Measurements from ENCODE around the gene GRM8. TPM values are rescaled to one million over a fixed set of nuclear protein-coding genes. Genes with fewer than 3 reads are reported as not detected.
"Not testable (repeated sequence)": the region's sequence is repeated elsewhere in the genome, so short reads cannot be mapped to it uniquely, and the experiment has no call there.

The GRM8 gene
- polyA plus RNA-seq, 2 of the 4 experiments (the other 2 are of a cell fraction) = 0.06 TPM; not detected in 1

DNA sequence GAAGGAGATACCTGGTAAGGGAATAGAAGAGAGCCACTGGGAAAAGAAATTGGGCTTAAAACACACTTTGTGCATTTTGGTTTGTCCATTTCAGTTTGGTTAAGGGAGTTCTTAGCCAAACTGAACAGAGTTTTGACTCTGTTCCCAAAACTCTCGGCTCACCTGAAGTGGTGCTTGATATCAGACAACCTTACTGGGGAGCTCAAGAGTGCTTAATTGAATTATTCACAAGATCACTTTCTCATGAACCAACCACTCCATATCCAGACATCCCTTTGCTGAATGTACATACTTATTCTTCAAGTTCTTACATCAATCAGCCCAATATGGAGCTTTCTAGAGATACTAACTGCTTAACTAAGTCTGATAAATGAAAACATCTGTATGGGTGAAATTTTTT lies 413.1 kb downstream of the GRM8 start:
- ATAC-seq (no peak), DNase-seq (ENCODE audit: low read depth in 1 of 2, low spot score in 1 of 2) (no peak), FAIRE-seq (no peak)
- TF ChIP-seq CEBPB (IDR thresholded peaks at IDR 0.05) = no peak
- no peak for TF ChIP-seq PHF8 (IDR thresholded peaks at IDR 0.05; ENCODE audit: borderline replicate concordance, low read depth)
- no peak for TF ChIP-seq SMC3 (IDR thresholded peaks at IDR 0.05)
- TF ChIP-seq RAD21 (conservative IDR thresholded peaks at IDR 0.05 in 1 of 2, IDR thresholded peaks at IDR 0.05 in 1 of 2) = no peak
- TF ChIP-seq FOSB (CRISPR knock-in tag; IDR thresholded peaks at IDR 0.05) = no peak
- TF ChIP-seq, protein P1, sequence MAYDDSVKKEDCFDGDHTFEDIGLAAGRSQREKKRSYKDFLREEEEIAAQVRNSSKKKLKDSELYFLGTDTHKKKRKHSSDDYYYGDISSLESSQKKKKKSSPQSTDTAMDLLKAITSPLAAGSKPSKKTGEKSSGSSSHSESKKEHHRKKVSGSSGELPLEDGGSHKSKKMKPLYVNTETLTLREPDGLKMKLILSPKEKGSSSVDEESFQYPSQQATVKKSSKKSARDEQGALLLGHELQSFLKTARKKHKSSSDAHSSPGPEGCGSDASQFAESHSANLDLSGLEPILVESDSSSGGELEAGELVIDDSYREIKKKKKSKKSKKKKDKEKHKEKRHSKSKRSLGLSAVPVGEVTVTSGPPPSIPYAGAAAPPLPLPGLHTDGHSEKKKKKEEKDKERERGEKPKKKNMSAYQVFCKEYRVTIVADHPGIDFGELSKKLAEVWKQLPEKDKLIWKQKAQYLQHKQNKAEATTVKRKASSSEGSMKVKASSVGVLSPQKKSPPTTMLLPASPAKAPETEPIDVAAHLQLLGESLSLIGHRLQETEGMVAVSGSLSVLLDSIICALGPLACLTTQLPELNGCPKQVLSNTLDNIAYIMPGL (CRISPR knock-in tag; IDR thresholded peaks at IDR 0.05; ENCODE audit: borderline replicate concordance) = no peak
- no peak for TF ChIP-seq CHD4 (IDR thresholded peaks at IDR 0.05; ENCODE audit: borderline replicate concordance)
- no peak for TF ChIP-seq HOXB13 (CRISPR knock-in tag; IDR thresholded peaks at IDR 0.05; ENCODE audit: low read depth)
- TF ChIP-seq, protein P2, sequence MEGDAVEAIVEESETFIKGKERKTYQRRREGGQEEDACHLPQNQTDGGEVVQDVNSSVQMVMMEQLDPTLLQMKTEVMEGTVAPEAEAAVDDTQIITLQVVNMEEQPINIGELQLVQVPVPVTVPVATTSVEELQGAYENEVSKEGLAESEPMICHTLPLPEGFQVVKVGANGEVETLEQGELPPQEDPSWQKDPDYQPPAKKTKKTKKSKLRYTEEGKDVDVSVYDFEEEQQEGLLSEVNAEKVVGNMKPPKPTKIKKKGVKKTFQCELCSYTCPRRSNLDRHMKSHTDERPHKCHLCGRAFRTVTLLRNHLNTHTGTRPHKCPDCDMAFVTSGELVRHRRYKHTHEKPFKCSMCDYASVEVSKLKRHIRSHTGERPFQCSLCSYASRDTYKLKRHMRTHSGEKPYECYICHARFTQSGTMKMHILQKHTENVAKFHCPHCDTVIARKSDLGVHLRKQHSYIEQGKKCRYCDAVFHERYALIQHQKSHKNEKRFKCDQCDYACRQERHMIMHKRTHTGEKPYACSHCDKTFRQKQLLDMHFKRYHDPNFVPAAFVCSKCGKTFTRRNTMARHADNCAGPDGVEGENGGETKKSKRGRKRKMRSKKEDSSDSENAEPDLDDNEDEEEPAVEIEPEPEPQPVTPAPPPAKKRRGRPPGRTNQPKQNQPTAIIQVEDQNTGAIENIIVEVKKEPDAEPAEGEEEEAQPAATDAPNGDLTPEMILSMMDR (IDR thresholded peaks at IDR 0.05) = no peak
- TF ChIP-seq, protein P3, sequence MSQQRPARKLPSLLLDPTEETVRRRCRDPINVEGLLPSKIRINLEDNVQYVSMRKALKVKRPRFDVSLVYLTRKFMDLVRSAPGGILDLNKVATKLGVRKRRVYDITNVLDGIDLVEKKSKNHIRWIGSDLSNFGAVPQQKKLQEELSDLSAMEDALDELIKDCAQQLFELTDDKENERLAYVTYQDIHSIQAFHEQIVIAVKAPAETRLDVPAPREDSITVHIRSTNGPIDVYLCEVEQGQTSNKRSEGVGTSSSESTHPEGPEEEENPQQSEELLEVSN (IDR thresholded peaks at IDR 0.05; ENCODE audit: borderline replicate concordance, low read depth) = no peak
- TF ChIP-seq NR3C1 (IDR thresholded peaks at IDR 0.05) = no peak
- TF ChIP-seq GATA3 (IDR thresholded peaks at IDR 0.05; ENCODE audit: borderline replicate concordance) = no peak
- no peak for TF ChIP-seq HDAC2 (IDR thresholded peaks at IDR 0.05)
- TF ChIP-seq KDM5A (IDR thresholded peaks at IDR 0.05) = no peak
- no peak for TF ChIP-seq HEYL (CRISPR knock-in tag; IDR thresholded peaks at IDR 0.05)
- no peak for TF ChIP-seq RARB (CRISPR knock-in tag; IDR thresholded peaks at IDR 0.05)
- no peak for TF ChIP-seq JUNB (IDR thresholded peaks at IDR 0.05)
- TF ChIP-seq FOXS1 (CRISPR knock-in tag; IDR thresholded peaks at IDR 0.05) = no peak
- no peak for TF ChIP-seq MAFK (IDR thresholded peaks at IDR 0.05; ENCODE audit: partially characterized antibody)
- no peak for TF ChIP-seq CBX8 (IDR thresholded peaks at IDR 0.05)
- H3K4me1 ChIP-seq = no peaks in the 10 kb centered on the region
- H3K27ac ChIP-seq = no peak overlapping the region
- H3K9me3 ChIP-seq = no peaks in the 10 kb centered on the region
- POLR2A ChIA-PET = no interaction called here
- 0% methylated on average over 1 of the region's 1 CpG for WGBS (ENCODE audit: missing lambda C conversion rate)
- CTCF ChIA-PET = interaction anchor here (1.3 kb wide), 1 partner anchor 36 kb away, joined by 3 read pairs; no protein-coding TSS in a partner anchor
- no peak overlapping the region for H3K4me3 ChIP-seq
- no peak overlapping the region for H3K4me2 ChIP-seq

DNA sequence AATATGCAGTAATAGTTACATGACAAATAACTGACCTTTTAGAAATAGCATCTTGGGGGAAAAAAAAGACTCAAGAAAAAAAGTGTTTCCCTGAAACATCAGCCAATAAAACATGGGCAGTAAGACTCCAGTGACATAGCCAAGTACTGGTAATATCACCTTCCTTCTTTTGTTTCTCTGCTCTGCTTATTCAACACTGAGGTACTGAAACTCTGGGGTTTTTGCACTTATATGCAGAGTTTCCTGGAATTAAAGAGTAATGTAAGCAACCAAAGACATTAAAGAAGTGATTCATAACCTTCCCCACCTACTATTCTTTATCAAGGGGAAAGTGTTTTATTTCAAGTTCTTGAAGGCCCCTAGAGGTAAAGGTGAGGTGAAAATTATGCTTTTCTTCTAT lies 414.5 kb downstream of the GRM8 start:
- no peaks in the 10 kb centered on the region for H3K4me1 ChIP-seq
- FAIRE-seq (no peak), ATAC-seq (no peak), DNase-seq (ENCODE audit: low read depth in 1 of 2, low spot score in 1 of 2) (no peak)
- no peak overlapping the region for H3K4me3 ChIP-seq
- H3K9me3 ChIP-seq = no peaks in the 10 kb centered on the region
- no peak overlapping the region for H3K27ac ChIP-seq
- ChIA-PET POLR2A (no interaction called here), CTCF (no interaction called here)
- no peak overlapping the region for H3K4me2 ChIP-seq
- no peak for TF ChIP-seq NR3C1 (IDR thresholded peaks at IDR 0.05)
- no peak for TF ChIP-seq POLR2A (IDR thresholded peaks at IDR 0.05; ENCODE audit: low read length)
- no peak for TF ChIP-seq RARB (CRISPR knock-in tag; IDR thresholded peaks at IDR 0.05)
- no peak for TF ChIP-seq NPAS2 (CRISPR knock-in tag; IDR thresholded peaks at IDR 0.05; ENCODE audit: borderline replicate concordance)
- no peak for TF ChIP-seq CHD4 (IDR thresholded peaks at IDR 0.05; ENCODE audit: borderline replicate concordance)
- TF ChIP-seq HEYL (CRISPR knock-in tag; IDR thresholded peaks at IDR 0.05) = no peak

DNA sequence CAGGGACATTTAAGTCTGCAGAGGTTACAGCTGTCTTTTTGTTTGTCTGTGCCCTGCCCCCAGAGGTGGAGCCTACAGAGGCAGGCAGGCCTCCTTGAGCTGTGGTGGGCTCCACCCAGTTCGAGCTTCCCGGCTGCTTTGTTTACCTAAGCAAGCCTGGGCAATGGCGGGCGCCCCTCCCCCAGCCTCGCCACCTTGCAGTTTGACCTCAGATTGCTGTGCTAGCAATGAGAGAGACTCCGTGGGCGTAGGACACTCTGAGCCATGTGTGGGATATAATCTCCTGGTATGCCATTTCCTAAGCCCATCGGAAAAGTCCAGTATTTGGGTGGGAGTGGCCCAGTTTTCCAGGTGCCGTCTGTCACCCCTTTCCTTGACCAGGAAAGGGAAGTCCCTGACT lies 421.5 kb downstream of the GRM8 start:
- POLR2A ChIA-PET; H3K4me1 ChIP-seq; H3K27ac ChIP-seq; ATAC-seq; H3K4me3 ChIP-seq; H3K4me2 ChIP-seq; FAIRE-seq; DNase-seq (ENCODE audit: low read depth in 1 of 2, low spot score in 1 of 2); H3K9me3 ChIP-seq: not testable (repeated sequence)
- CTCF ChIA-PET = interaction anchor here (0.6 kb wide), 1 partner anchor 24 kb away, joined by 3 read pairs; no protein-coding TSS in a partner anchor
- WGBS (ENCODE audit: missing lambda C conversion rate) = 11% methylated on average over 9 of the region's 9 CpGs
